ENCODE data around the gene APLF. TPM values are rescaled to one million over a fixed set of nuclear protein-coding genes. Genes with fewer than 3 reads are reported as not detected.
"Not testable (repeated sequence)": the region's sequence is repeated elsewhere in the genome, so short reads cannot be mapped to it uniquely, and the experiment has no call there.

APLF gene
- total RNA-seq, 4 donors from 2014 or later: 6.9 to 11.6 (median 10.6) TPM

DNA sequence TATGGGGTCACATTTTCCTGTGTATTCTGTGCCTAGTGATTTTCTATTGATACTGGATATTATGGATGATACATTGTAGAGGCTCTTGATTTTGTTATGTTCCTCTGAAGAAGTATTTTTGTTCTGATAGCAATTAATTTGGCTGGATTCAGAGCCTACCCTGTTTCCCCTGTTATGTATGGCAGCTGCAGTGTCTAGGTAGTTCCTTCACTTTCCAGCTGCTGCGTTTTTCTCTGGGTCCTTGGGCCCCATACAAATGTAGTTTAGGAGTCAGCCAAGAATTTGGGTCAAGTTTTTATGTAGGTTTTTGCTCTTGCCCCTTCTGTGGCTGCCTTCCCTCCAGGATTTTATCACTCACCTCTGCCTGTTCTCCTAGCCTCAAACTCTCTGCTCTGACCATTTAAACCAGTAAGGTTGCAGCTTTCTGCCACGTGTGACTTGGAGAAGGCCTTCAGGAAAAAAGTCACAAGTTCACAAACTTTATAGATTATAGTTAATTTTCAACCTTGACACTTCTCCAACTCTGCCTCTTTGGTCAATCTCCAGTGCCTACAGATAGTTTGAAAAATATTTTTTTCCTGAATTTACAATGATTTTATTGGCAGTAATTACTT lies 47.0 kb downstream of the APLF start:
- Histone ChIP-seq H3K4me3 (no peak overlapping the region), H3K36me3 (peaks cover 0 to 23% (median 0%) of the 10 kb centered on the region in 3 donors), H3K9me3 (peaks cover 0 to 10% (median 0%) of the 10 kb centered on the region in 4 donors), H3K27me3 (no peaks in the 10 kb centered on the region), H3K27ac (no peak overlapping the region), H3K4me1 (no peaks in the 10 kb centered on the region)
- TF ChIP-seq EP300 (IDR thresholded peaks at IDR 0.05): no peak
- TF ChIP-seq POLR2A (IDR thresholded peaks at IDR 0.05): no peak
- TF ChIP-seq, protein P1, sequence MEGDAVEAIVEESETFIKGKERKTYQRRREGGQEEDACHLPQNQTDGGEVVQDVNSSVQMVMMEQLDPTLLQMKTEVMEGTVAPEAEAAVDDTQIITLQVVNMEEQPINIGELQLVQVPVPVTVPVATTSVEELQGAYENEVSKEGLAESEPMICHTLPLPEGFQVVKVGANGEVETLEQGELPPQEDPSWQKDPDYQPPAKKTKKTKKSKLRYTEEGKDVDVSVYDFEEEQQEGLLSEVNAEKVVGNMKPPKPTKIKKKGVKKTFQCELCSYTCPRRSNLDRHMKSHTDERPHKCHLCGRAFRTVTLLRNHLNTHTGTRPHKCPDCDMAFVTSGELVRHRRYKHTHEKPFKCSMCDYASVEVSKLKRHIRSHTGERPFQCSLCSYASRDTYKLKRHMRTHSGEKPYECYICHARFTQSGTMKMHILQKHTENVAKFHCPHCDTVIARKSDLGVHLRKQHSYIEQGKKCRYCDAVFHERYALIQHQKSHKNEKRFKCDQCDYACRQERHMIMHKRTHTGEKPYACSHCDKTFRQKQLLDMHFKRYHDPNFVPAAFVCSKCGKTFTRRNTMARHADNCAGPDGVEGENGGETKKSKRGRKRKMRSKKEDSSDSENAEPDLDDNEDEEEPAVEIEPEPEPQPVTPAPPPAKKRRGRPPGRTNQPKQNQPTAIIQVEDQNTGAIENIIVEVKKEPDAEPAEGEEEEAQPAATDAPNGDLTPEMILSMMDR (IDR thresholded peaks at IDR 0.05): no peak
- no peak for DNase-seq (ENCODE audit: low spot score in 2 of 2)
- WGBS, 2 donors: 62% methylated on average over 2 of the region's 2 CpGs

DNA sequence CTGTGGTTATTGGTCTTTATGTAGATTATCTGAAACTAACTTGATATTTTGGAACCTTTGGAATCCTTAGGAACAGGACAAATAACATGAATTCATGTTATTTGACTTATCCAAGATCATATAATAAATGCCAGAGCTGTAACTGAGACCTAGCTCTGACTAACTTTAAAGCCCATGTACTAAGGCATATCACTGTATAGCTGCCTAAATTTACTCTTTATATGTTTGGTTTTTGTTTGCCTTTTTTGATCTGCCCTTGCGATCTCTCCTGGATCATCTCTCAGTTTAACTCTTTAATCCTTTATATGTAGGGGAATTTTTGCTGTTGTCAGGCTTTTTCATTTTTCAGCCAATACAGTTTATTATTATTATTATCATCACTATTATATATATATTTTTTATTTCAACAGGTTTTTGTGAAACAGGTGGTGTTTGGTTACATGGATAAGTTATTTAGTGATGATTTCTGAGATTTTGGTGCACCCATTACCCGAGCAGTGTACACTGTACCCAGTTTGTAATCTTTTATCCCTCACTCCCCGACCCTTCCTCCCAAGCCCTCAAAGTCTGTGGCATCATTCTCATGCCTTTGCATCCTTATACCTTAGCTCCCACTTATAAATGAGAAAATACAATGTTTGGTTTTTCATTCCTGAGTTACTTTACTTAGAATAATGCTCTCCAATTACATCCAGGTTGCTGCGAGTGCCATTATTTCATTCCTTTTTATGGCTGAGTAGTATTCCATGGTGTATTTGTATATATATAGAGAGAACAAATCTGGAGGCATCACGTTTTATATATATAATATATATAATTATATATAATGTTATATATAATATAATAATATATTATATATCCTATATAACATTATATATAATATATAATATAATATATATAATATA lies 48.9 kb downstream of the APLF start:
- peaks cover 0 to 23% (median 0%) of the 10 kb centered on the region in 3 donors for H3K36me3 ChIP-seq
- DNase-seq (ENCODE audit: low spot score in 2 of 2): no peak
- H3K4me3 ChIP-seq: no peak overlapping the region
- H3K27me3 ChIP-seq: no peaks in the 10 kb centered on the region
- peaks cover 0 to 10% (median 0%) of the 10 kb centered on the region in 4 donors for H3K9me3 ChIP-seq
- TF ChIP-seq, protein P1 (IDR thresholded peaks at IDR 0.05): no peak
- TF ChIP-seq POLR2A (IDR thresholded peaks at IDR 0.05) (no peak), EP300 (IDR thresholded peaks at IDR 0.05) (no peak)
- no peaks in the 10 kb centered on the region for H3K4me1 ChIP-seq
- 90 to 91% methylated on average over 5 of the region's 5 CpGs for WGBS, 2 donors
- H3K27ac ChIP-seq: no peak overlapping the region

DNA sequence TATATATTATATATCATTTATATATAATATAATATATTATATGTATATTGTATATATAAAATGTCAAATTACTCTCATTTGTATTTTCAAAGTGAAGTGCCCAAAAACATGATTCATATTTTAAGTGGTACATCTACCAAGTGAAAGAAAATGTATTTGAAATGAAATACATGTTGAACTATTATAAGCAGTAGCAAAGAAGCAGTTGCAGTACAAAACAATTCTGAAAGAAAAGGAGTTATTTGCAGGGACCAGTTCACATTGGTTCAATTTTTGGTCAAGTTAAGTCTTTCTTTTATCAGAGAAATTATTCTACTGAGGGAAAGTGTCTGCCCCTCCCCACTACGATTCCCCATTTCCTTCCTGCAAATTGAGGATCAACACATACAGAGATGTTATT lies 51.9 kb downstream of the APLF start:
- no peak overlapping the region for H3K4me3 ChIP-seq
- H3K9me3 ChIP-seq: no peaks in the 10 kb centered on the region
- no peaks in the 10 kb centered on the region for H3K27me3 ChIP-seq
- TF ChIP-seq POLR2A (IDR thresholded peaks at IDR 0.05): no peak
- TF ChIP-seq, protein P1 (IDR thresholded peaks at IDR 0.05): no peak
- no peak for TF ChIP-seq EP300 (IDR thresholded peaks at IDR 0.05)
- no peaks in the 10 kb centered on the region for H3K4me1 ChIP-seq
- whole genome bisulfite sequencing, 2 donors: 82 to 98% methylated on average over 1 of the region's 1 CpG
- peaks cover 0 to 5% (median 0%) of the 10 kb centered on the region in 3 donors for H3K36me3 ChIP-seq
- no peak for DNase-seq (ENCODE audit: low spot score in 2 of 2)
- no peak overlapping the region for H3K27ac ChIP-seq

DNA sequence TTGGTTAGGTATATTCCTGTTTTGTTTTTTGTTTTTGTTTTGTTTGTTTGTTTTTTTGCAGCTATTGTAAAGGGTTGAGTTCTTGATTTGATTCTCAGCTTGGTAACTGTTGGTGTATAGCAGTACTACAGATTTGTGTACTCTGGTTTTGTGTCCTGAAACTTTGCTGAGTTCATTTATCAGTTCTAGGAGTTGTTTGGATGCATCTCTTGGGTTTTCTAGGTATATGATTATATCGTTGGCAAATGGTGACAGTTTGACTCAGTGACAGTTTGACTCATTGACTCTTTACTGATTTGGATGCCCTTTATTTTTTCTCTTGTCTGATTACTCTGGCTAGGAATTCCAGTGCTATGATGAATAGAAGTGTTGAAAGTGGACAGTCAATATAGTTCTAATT lies 53.7 kb downstream of the APLF start:
- no peaks in the 10 kb centered on the region for H3K36me3 ChIP-seq
- no peak overlapping the region for H3K27ac ChIP-seq
- H3K27me3 ChIP-seq: no peaks in the 10 kb centered on the region
- 80 to 93% methylated on average over 1 of the region's 1 CpG for WGBS, 2 donors
- no peaks in the 10 kb centered on the region for H3K9me3 ChIP-seq
- DNase-seq (ENCODE audit: low spot score in 2 of 2): no peak
- no peaks in the 10 kb centered on the region for H3K4me1 ChIP-seq
- H3K4me3 ChIP-seq: no peak overlapping the region
- TF ChIP-seq EP300 (IDR thresholded peaks at IDR 0.05) (no peak), POLR2A (IDR thresholded peaks at IDR 0.05) (no peak)
- TF ChIP-seq, protein P1 (IDR thresholded peaks at IDR 0.05): no peak

DNA sequence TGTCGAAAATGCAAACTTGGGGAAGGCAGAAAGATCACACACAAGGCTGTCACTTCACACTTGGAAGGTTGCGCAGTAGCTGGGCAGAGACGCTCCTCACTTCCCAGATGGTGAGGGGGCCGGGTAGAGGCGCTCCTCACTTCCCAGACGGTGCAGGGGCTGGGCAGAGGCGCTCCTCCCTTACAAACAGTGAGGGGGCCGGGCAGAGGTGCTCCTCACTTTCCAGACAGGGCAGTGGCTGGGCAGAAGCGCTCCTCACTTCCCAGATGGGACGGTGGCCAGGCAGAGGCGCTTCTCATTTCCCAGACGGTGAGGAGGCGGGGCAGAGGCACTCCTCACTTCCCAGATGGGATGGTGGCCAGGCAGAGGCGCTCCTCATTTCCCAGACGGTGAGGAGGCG lies 59.6 kb downstream of the APLF start:
- H3K9me3 ChIP-seq; DNase-seq (ENCODE audit: low spot score in 2 of 2); H3K27me3 ChIP-seq; H3K27ac ChIP-seq; H3K4me3 ChIP-seq; H3K4me1 ChIP-seq: not testable (repeated sequence)
- H3K36me3 ChIP-seq: peaks cover 0 to 44% (median 0%) of the 10 kb centered on the region in 3 donors
- WGBS, 2 donors: 93 to 94% methylated on average over 11 to 15 of the region's 16 CpGs

GRCh38 chr2:68527343-68528081 lies 60.1 kb downstream of the APLF start:
- H3K36me3 ChIP-seq: peaks cover 0 to 44% (median 0%) of the 10 kb centered on the region in 3 donors
- H3K9me3 ChIP-seq; DNase-seq (ENCODE audit: low spot score in 2 of 2); H3K27ac ChIP-seq; H3K4me1 ChIP-seq; H3K4me3 ChIP-seq; H3K27me3 ChIP-seq: not testable (repeated sequence)
- WGBS, 2 donors: 93 to 94% methylated on average over 22 to 26 of the region's 38 CpGs

- not testable (repeated sequence) for H3K4me1 ChIP-seq; H3K4me3 ChIP-seq; H3K27ac ChIP-seq; H3K27me3 ChIP-seq; H3K9me3 ChIP-seq; DNase-seq (ENCODE audit: low spot score in 2 of 2)
- H3K36me3 ChIP-seq: peaks cover 0 to 49% (median 0%) of the 10 kb centered on the region in 3 donors
- 95 to 96% methylated on average over 16 of the region's 16 CpGs for WGBS, 2 donors
These were observed 61.8 kb downstream of the APLF start for GRCh38 chr2:68529156-68529555.

DNA sequence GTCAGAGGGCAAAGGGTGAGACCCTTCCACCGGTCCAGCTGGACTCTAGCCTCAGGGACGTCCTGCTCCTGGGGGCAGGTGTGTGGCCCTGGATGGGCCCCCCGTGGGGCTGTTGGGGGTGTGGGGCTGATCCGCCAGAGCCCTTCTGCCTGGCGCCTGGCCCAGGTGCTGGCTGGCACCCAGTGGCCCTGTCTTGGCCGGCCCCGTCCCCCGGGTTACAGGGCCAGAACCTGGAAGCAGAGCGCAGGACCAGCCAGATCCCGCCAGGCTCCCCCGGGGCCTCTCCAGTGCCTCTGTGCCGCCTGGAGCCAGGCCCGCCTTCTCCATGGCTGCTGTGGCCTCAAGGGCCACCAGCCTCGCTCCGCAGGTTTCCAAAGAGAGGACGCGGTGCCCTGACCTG lies 62.3 kb downstream of the APLF start:
- H3K4me1 ChIP-seq; H3K4me3 ChIP-seq; H3K27ac ChIP-seq; H3K27me3 ChIP-seq; DNase-seq (ENCODE audit: low spot score in 2 of 2); H3K9me3 ChIP-seq: not testable (repeated sequence)
- 93 to 100% methylated on average over 5 of the region's 17 CpGs for WGBS, 2 donors
- peaks cover 0 to 49% (median 0%) of the 10 kb centered on the region in 3 donors for H3K36me3 ChIP-seq

Data from tibial nerve (tissue), 4 donors.